ENCODE measurements around the gene HNRNPA3.
A peak's percentile ranks its signal among the peaks of the same experiment; 100 is the strongest.

The HNRNPA3 gene

GRCh38 chr2:177254433-177255226, 42.0 kb downstream of the HNRNPA3 start:
- peaks cover 0 to 3% of the 10 kb centered on the region in 2 experiments; a peak in 1 of 3 replicates for H3K36me3 ChIP-seq (ENCODE audit: control insufficient read depth in 2 of 2, insufficient read depth in 1 of 2, low read length in 2 of 2)
- ChIA-PET CTCF (interaction anchor here (0.6 to 3.8 kb wide), 18 partner anchors 8 to 505 kb away, joined by 3 to 33 read pairs (median 4); partner anchors contain the start of gene NFE2L2), POLR2A (interaction anchor here (1.2 to 1.6 kb wide), 4 partner anchors 9 to 90 kb away, joined by 3 to 16 read pairs (median 4); partner anchors contain the start of genes HNRNPA3 and NFE2L2)
- TF ChIP-seq ZNF548 (tag by site-specific recombination; IDR thresholded peaks at IDR 0.05) (no peak), TRIM28 (IDR thresholded peaks at IDR 0.05; ENCODE audit: borderline replicate concordance, low read length) (peak; percentile 24; the same call in 1 of the 2 replicates), SP7 (tag by site-specific recombination; IDR thresholded peaks at IDR 0.05) (0 out of 2 replicates have a peak, but pooled peaks have one; percentile 27), OSR2 (tag by site-specific recombination; IDR thresholded peaks at IDR 0.05) (peak; percentile 44), ZNF561 (tag by site-specific recombination; IDR thresholded peaks at IDR 0.05; ENCODE audit: borderline replicate concordance) (peak; percentile 69; the same call in 1 of the 2 replicates), ZNF366 (tag by site-specific recombination; conservative IDR thresholded peaks at IDR 0.05) (0 out of 2 replicates have a peak, but pooled peaks have one; percentile 52), ZNF639 (tag by site-specific recombination; IDR thresholded peaks at IDR 0.05) (no peak), PATZ1 (tag by site-specific recombination; IDR thresholded peaks at IDR 0.05) (peak; percentile 33; the same call in 1 of the 2 replicates), ZNF654 (tag by site-specific recombination; IDR thresholded peaks at IDR 0.05; ENCODE audit: low read depth) (peak; percentile 6; the same call in 1 of the 2 replicates), ZNF354C (tag by site-specific recombination; IDR thresholded peaks at IDR 0.05; ENCODE audit: borderline replicate concordance, low read depth) (no peak), ZNF830 (tag by site-specific recombination; IDR thresholded peaks at IDR 0.05; ENCODE audit: low read depth) (no peak), CTCF (tag by site-specific recombination; IDR thresholded peaks at IDR 0.05) (peak; percentile 74), YY1 (tag by site-specific recombination; IDR thresholded peaks at IDR 0.05) (no peak), ZNF488 (tag by site-specific recombination; IDR thresholded peaks at IDR 0.05) (no peak), ZNF2 (tag by site-specific recombination; IDR thresholded peaks at IDR 0.05) (peak; percentile 97)
- no peak overlapping the region for H3K27ac ChIP-seq (ENCODE audit: extremely low read depth, low read depth, low read length)
- H3K4me1 ChIP-seq (ENCODE audit: control insufficient read depth, insufficient read depth, low read length) = no peaks in the 10 kb centered on the region
- no peaks in the 10 kb centered on the region for H3K9me3 ChIP-seq (ENCODE audit: control insufficient read depth, insufficient read depth, low read depth, low read length)
- H3K4me3 ChIP-seq (ENCODE audit: low read depth, low read length) = no peak overlapping the region

GRCh38 chr2:177255227-177255601, 42.6 kb downstream of the HNRNPA3 start:
- Histone ChIP-seq H3K27ac (ENCODE audit: extremely low read depth, low read depth, low read length) (no peak overlapping the region), H3K36me3 (ENCODE audit: control insufficient read depth in 2 of 2, insufficient read depth in 1 of 2, low read length in 2 of 2) (peaks cover 0 to 3% of the 10 kb centered on the region in 2 experiments; a peak in 1 of 3 replicates), H3K4me3 (ENCODE audit: low read depth, low read length) (no peak overlapping the region), H3K4me1 (ENCODE audit: control insufficient read depth, insufficient read depth, low read length) (no peaks in the 10 kb centered on the region), H3K9me3 (ENCODE audit: control insufficient read depth, insufficient read depth, low read depth, low read length) (no peaks in the 10 kb centered on the region)
- CTCF ChIA-PET = interaction anchor here (0.6 to 3.8 kb wide), 15 partner anchors 8 to 504 kb away, joined by 3 to 33 read pairs (median 5); partner anchors contain the start of gene NFE2L2
- TF ChIP-seq EGR2 (tag by site-specific recombination; IDR thresholded peaks at IDR 0.05; ENCODE audit: low read depth) (peak; percentile 60), ZNF362 (tag by site-specific recombination; IDR thresholded peaks at IDR 0.05) (no peak), PATZ1 (tag by site-specific recombination; IDR thresholded peaks at IDR 0.05) (no peak), ZNF239 (tag by site-specific recombination; IDR thresholded peaks at IDR 0.05) (no peak), ZFHX2 (tag by site-specific recombination; conservative IDR thresholded peaks at IDR 0.05) (peak; percentile 42), ZNF48 (tag by site-specific recombination; IDR thresholded peaks at IDR 0.05) (no peak), ZNF175 (tag by site-specific recombination; IDR thresholded peaks at IDR 0.05) (no peak)
- POLR2A ChIA-PET = interaction anchor here (1.2 to 1.6 kb wide), 4 partner anchors 9 to 90 kb away, joined by 3 to 16 read pairs (median 4); partner anchors contain the start of genes HNRNPA3 and NFE2L2
